NCI-H1105 treated with DMSO at 0.1 percent for 48 hours (cell line): ENCODE results near the gene IRGC.
"Not testable (repeated sequence)": the region's sequence is repeated elsewhere in the genome, so short reads cannot be mapped to it uniquely, and the experiment has no call there.

ENCODE experiments used
- DNase-seq: peaks from one replicate; lab custom pipeline; 2025; lab: John Stamatoyannopoulos, UW

The IRGC gene

GRCh38 chr19:43755256-43755801 is 39.5 kb downstream of the IRGC start:
- DNase-seq: peak; percentile 84

- no peak for DNase-seq
These were observed 43.6 kb downstream of the IRGC start for GRCh38 chr19:43759515-43759914.

- DNase-seq: no peak
These were observed 45.1 kb downstream of the IRGC start for GRCh38 chr19:43760941-43761340.

- no peak for DNase-seq
These were observed 46.9 kb downstream of the IRGC start for GRCh38 chr19:43762814-43763213.

- DNase-seq: no peak
These were observed 47.6 kb downstream of the IRGC start for GRCh38 chr19:43763473-43763939.

GRCh38 chr19:43764684-43765083 is 48.8 kb downstream of the IRGC start:
- not testable (repeated sequence) for DNase-seq

GRCh38 chr19:43765109-43765876 is 49.4 kb downstream of the IRGC start:
- no peak for DNase-seq

GRCh38 chr19:43766755-43767043 is 50.8 kb downstream of the IRGC start:
- no peak for DNase-seq

- DNase-seq: no peak
These were observed 51.4 kb downstream of the IRGC start for GRCh38 chr19:43767316-43767715.

GRCh38 chr19:43767818-43768217 is 51.9 kb downstream of the IRGC start:
- DNase-seq: no peak

- DNase-seq: no peak
These were observed 52.6 kb downstream of the IRGC start for GRCh38 chr19:43768273-43769050.

- DNase-seq: no peak
These were observed 53.4 kb downstream of the IRGC start for GRCh38 chr19:43769256-43769655.
